Globus pallidus (tissue), 1 donor: ENCODE measurements around the gene PEX10.
A peak's percentile ranks its signal among the peaks of the same experiment; 100 is the strongest.

ENCODE experiments used
- DNase-seq: peaks from one replicate; pipeline ENCODE4 v3.0.0-alpha.2; 2015; ENCODE audit warnings: low spot score

Gene PEX10

DNA sequence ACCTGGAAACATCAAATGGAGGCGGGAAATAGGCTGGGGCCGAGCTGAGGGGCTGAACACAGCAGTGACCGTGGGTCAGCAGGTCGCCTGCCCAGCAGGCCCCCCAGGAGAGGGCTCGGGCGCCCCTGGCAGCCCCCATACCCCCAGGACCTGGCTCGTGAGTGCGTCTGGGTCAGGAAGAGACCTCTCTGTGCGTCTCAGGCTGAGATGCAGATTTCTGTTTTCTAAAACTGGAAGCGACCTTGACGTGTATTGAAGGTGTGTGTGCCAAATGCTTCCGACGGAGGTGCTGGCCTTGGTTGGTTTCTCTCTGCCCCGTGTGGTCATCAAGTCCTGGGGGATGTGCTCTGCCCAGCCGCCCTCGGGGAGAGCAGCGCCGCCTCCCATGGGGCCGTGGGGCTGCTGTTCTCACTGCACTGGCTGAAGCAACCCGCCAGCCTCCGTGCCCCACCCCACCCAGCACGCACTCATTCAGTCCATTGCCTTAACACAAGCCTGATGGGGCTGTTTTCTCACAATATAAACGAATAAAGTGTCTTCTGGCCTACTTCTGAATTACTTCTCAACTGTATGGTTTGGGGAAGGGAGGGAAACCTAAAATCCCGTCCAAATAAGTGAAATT, 7.4 kb downstream of the PEX10 start:
- no peak for DNase-seq

GRCh38 chr1:2404142-2404889, 8.0 kb downstream of the PEX10 start:
- no peak for DNase-seq

- DNase-seq = no peak
Measured at GRCh38 chr1:2403273-2403672, 9.1 kb downstream of the PEX10 start.

DNA sequence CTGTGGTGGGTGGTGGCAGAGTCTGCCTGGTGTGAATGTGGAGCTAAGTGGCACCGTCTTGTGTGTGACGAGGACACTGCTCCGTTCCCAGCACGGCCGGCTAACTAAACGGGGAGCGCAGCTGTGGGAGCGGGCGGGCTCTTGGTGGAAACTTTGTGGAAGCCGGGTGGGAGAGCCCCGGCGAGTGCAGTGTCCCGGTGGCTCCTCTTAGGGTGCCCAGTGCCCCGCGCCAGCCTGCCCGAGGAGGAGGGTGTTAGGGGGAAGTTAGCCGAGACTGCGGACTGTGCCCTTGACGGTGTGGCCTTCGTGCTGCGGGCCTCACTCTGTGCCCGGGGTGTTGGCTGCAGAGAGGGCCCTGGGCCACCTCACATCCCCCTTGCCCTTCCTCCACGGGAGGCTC, 9.9 kb downstream of the PEX10 start:
- DNase-seq = no peak

- DNase-seq = no peak
Measured at GRCh38 chr1:2400950-2401649, 11.3 kb downstream of the PEX10 start.

GRCh38 chr1:2400576-2400909, 11.8 kb downstream of the PEX10 start:
- no peak for DNase-seq

DNA sequence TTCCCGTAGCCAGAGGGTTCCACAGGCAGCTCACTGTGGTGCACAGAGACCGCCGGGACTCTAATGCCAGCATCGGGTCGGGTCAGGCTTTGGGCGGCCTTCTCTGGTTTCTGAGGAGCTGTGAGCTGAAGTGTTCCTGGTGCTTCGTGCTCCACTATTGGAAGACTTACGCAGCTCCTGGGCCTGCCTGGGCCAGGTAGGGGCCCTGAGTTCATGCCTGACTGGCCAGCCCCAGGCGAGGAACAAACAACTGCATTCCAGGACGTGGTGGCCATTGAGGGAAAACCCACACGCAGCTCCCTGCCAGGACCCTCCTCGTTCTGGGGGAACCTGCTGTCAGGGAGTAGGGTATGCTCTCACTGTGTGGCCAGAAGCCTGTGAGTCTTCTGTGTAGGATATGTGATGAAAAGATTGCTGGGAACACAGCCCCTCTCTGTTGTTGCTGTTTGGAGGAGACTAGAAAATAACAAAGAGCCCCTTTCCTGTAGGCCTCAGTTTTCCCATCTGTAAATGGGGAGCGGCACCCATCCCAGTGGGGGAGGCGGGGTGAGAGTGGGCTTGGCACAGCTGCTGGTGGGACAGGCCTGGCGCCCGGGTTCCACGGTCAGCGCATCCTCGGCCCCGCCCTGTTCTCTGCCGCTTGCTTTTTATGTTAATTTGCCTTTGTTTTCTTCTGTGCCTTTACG, 12.3 kb downstream of the PEX10 start:
- no peak for DNase-seq

DNA sequence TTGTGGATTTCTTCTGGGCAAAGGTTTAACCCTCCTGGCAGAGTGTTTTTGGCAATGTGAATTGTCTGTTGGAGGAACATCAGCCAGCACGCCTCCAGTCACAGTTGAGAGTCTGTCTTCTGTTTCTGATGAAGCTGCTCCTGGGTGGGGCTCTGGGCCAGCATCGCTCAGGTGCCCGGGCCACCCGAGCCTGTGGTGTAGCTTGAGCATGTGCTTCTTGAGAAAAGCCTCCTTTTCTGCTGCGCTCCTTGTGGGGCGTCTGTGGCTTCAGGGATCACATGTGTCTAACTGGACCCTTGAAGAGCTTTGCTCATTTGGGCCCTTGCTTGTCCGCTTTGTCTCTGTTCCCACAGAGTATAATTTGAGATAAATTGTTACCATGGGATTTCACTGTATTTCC, 13.5 kb downstream of the PEX10 start:
- DNase-seq = no peak

DNA sequence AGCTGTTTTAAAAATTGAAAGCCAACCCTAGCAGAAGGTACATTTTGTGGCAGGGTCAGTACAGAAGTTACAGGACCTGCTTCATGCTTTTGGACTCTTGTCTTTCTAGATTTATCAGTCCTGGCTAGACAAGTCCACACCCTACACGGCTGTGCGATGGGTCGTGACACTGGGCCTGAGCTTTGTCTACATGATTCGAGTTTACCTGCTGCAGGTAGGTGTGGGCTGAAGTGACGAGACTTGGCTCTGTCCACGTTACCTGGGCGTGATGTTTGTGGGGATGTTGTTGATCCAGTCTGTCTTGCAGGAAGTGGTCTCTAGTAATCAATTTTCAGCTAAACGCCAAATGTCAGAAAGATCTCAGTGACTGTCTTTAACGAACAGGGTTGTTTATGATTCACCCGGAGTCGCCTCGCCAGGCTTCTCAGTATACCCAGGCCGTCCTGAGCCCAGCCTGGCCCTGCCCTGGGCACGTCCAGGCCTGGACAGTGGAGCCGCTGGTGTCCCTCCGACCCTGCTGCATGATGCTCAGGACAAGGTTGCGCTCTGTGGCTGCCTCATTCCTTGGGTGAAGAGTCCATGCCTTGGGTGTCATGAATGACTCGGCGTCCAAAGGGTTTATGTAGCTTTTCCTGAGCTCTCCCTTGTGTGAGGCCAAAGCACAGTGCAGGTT, 15.2 kb downstream of the PEX10 start:
- no peak for DNase-seq

DNA sequence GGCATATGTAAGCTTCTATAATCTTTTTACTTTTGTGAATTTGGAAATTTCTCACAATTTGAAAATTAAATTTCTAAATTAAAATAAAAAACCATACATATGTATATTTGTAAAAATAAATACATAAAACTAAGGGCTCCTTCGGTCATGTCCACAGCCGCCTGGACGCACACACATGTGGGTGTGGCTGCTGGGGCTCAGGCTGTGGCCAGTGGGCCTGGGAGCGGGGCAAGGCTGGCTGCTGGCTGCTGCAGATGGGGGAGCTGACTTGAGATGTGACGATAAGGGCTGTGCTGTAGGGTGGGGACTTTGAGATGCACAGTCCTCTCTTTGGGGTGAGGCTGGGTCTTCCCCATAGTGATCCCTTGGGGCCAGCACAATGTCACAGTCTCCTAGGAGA, 15.9 kb downstream of the PEX10 start:
- no peak for DNase-seq

DNA sequence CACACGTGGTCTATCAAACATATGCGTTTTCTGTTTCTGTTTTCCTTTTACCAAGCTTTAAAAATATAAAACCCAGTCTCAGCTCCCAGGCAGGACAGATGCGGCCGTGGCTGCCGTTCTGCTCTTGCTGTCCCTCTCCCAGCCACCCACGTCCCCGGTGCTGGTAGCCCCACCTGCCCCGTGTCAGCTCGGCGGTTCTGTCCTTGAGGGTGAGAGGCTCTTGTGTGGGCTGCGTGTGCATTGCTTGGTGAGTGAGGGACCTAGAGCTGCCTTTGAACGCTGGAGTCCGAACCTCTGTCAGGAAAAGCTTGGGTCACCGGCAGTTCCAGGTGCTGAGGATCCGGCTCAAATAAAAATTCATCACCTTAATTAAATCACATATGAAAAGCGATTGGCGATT, 16.3 kb downstream of the PEX10 start:
- no peak for DNase-seq

DNA sequence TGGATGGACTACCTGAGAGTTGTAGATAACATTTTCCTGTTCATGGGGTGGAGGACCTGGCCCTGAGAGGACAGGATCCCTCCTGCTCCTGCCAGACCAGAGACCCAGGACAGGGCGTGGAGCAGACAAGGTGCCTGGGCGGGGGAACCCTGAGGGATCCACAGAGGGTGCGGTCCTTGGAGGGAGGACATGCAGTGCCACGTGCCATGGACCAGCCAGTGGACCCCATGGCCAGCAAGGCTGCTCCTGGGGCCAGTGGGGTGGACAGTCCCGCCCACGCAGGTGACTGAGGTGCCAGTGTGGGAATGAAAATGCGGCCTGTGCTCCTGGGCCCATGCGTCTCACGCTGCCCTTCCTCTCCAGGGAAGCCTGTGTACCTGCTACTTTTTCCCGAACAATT, 17.1 kb downstream of the PEX10 start:
- DNase-seq = no peak

DNA sequence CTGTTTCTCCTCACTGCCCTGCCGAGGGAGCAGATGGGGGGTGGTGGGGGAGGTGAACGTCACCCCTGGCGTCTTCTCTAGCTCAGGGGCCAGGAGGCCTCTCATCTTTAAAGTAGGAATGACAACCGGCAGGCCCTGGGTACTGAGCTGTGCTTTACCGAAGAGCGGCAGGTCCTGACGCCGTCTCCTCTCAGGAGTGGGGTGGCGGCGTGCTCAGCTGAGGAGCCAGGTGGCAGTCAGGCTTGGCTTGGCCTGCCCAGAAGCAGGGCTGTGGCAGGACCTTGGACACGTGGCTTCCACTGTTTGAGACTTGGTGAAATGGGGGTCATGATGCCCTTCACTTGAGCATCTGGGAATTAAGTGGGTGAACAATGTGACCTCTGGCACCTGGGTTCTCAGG, 17.6 kb downstream of the PEX10 start:
- DNase-seq = no peak

- DNase-seq = no peak
Measured at GRCh38 chr1:2394220-2394619, 18.1 kb downstream of the PEX10 start.

- no peak for DNase-seq
Measured at GRCh38 chr1:2393471-2393877, 18.9 kb downstream of the PEX10 start.

DNA sequence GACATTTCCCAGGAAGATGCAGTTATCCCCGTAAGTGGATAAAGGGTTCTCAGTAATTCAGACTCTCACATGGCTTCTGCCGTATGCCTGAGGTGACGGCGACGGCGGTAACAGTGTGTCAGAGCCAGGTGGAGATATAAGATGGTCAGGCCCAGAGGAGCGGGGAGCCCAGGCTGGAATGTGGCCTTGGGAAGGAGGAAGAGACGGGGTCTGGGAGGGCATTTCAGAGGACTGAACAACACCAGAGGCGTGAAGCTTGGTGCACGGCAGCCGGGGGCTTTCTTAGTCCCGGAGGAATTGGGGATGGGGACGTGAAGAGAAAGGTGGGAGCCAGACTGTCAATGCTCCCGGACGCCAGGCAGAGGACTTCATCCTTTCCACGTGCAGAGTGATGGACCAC, 19.7 kb downstream of the PEX10 start:
- no peak for DNase-seq

GRCh38 chr1:2391931-2392509, 20.3 kb downstream of the PEX10 start:
- no peak for DNase-seq

DNA sequence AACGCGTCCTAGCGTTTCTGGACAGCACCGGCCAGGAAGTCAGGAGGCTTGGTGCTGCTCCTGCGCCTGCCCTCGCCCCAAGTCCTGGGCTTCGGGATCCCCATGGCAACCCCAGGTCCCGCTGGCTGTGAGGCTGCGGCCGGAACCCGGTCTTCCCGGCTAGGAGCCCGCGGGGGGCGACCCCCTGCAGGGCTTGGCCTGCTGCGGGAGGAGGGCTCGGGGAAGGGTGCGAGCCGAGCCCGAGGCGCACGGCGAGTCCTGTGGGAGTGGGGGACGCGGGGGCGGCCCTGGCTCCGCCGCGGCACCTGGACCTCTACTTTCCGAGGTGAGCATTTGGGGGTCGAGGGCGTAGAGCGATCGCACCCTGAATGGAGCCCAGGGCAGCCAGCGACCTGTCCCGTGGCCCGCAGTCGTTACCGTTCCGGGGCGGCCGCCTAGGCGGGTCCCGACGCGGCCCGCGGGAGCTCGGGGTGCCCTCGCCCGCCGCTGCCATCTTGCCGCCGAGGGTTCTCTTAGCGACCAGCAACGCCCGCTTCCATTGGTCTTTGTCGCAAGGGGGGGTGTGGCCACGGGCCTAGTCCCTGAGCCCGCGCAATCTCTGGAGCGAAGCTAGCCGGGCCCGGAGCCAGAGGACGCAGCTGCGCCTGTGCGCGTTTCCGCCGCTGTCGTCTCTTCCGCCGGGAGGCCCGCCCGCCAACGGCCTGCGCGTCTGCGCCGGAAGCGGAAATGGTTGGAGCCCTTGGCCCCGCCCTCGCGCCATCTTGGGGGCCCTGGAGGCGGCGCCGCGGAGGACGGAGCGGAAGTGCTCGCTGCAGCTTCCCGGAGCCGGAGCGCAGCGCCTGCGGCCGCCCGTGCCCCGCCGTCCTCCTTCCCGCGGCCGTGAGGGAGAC, 21.1 kb downstream of the PEX10 start, which contains the start of the genes MORN1 and RER1:
TSS of gene MORN1 (minus strand) at position 514 of the 890 bp plus-strand sequence. CDS start at position 493, 21 bp downstream.
TSS of gene RER1 (plus strand) at position 801 of the 890 bp plus-strand sequence. CDS start 3,950 bp downstream, outside the sequence.
- DNase-seq = peak; percentile 98

DNA sequence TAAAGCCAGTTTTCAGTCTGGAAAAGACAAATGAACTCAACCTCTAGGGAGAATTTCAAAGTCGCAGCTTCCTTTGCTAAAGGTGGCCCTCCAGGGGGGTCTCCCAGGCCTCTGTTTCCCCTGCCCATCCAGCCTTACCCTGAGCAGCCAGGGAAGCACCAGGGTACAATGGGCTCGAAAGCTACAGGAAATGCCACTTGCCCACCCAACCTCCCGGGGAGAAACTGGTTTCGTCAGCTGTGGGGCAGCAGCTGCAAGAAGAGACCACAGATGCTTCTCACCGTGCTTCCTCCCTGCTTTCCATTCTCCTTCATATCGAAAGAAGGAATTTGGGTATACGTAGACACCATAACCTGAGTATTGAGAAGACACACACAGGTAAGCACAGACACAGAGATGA, 22.7 kb downstream of the PEX10 start:
- no peak for DNase-seq
